AG10803 (cell line): ENCODE measurements around the gene TMED10.

Experiments used
- DNase-seq: peaks from one replicate; pipeline ENCODE4 v3.0.0; 2010; ENCODE audit warnings: low read depth
- H3K4me3 ChIP-seq: 2 replicates; pipeline ENCODE4 v1.5.1; 2011; ENCODE audit warnings: mild to moderate bottlenecking, low read length, control low read depth
- TF ChIP-seq, protein P1 (sequence below): conservative IDR thresholded peaks from 2 replicates; pipeline ENCODE4 v1.5.1; 2011; ENCODE audit warnings: mild to moderate bottlenecking, low read length, control low read depth, inconsistent platforms

TMED10 gene

DNA sequence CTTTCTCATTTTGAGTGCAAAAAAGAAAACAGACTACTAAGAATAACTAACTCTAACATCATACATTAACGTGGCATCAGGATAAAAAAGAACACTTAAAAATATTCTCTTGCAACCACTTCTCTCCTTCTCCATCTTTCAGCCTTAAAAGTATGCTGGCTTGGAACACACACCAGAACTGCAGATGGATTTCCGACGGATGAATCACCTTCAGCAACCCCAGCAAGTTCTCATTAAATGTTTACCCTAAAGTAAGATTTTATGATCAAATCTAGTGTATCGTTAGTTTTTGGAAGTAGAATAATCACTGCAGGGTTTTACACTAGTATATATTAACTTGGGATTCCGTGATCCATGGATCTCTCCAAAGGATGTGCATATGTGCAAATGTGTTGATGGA lies 50.8 kb downstream of the TMED10 start:
- TF ChIP-seq, protein P1, sequence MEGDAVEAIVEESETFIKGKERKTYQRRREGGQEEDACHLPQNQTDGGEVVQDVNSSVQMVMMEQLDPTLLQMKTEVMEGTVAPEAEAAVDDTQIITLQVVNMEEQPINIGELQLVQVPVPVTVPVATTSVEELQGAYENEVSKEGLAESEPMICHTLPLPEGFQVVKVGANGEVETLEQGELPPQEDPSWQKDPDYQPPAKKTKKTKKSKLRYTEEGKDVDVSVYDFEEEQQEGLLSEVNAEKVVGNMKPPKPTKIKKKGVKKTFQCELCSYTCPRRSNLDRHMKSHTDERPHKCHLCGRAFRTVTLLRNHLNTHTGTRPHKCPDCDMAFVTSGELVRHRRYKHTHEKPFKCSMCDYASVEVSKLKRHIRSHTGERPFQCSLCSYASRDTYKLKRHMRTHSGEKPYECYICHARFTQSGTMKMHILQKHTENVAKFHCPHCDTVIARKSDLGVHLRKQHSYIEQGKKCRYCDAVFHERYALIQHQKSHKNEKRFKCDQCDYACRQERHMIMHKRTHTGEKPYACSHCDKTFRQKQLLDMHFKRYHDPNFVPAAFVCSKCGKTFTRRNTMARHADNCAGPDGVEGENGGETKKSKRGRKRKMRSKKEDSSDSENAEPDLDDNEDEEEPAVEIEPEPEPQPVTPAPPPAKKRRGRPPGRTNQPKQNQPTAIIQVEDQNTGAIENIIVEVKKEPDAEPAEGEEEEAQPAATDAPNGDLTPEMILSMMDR = no peak
- DNase-seq = peak; percentile 77
- H3K4me3 ChIP-seq = peak overlapping the region; percentile 80

DNA sequence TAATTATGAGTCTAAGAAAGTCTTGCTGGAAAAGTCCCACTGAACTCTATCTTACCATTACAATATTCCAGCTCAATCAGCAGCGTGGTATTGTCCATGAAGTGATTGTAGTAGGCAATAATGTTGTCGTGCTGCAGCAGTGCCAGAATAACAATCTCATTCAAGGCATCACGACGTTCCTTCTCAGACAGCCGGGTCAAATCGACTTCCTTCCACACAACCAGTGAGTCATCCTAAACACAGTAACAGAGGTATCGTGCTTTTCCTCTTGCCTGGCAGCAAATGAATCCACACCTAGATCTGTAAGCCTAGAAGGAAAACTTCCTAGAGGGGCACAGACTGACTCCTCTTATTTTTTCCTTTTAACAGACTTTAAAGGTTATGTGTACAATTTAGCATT lies 52.4 kb downstream of the TMED10 start:
- DNase-seq = peak; percentile 58
- TF ChIP-seq, protein P1 = no peak
- H3K4me3 ChIP-seq = no peak overlapping the region

DNA sequence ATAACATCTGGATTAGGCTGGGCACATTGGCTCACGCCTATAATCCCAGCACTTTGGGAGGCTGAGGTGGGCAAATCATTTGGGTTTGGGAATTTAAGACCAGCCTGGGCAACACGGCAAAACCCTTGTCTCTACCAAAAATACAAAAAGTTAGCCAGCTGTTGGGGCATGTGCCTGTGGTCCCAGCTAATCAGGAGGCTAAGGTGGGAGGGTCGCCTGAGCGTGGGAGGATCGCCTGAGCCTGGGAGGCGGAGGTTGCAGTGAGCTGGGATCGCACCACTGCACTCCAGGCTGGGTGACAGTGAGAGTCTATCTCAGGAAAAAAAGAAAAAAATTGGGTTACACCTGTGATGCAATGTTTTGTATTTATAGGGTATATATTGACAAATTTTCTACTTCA lies 54.9 kb downstream of the TMED10 start:
- TF ChIP-seq, protein P1 = no peak
- no peak overlapping the region for H3K4me3 ChIP-seq
- no peak for DNase-seq

DNA sequence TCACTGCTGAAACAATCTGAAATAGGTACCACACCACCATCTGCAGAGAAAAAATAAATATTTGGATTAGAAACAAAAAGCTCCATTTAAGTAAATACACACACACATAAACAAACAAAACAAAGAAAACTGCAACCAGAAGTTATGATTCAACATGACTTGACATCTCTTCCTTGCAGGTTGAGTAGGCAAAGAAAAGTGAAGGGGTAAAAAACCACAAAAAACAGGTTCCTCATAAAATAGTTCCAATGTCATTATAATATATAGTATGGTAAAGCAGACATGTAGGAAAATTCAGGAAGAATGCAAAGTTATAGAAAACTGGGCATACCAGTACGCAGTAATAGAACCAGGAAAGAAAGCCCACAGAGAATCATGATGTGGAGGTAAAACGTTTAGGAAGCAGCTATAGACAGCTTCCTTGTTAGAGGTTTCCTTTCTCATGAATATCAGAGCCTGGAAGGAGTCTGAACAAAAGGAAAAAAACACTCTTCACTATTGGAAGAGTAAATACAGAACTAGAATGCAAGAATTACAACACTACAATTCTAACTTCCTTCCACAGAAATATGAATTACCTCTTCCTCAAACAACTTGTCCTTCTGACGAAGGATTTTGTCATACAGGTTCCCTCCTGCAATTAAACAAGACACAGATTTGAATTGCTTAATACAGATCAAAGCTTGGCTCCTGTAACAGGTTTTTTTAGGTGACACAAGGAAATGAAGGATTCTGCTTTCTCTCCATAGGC lies 55.7 kb downstream of the TMED10 start:
- TF ChIP-seq, protein P1 = no peak
- H3K4me3 ChIP-seq = no peak overlapping the region
- no peak for DNase-seq

DNA sequence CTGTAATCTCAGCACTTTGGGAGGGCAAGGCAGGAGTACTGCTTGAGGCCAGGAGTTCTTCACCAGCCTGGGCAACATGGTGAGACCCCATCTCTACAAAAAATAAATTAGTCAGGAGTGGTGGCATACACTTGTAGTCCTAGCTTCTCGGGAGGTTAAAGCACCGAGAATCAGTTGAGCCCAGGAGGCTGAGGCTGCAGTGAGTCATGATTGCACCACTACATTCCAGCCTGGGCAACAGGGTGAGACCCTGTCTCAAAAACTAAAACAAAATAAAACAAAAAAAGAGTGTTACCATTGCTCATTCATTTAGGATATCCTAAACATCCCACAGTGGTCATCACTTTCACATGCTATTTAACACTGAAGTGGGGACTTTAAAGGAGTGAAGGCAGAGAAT lies 57.4 kb downstream of the TMED10 start:
- TF ChIP-seq, protein P1 = no peak
- peak; percentile 6 for DNase-seq
- H3K4me3 ChIP-seq = no peak overlapping the region

DNA sequence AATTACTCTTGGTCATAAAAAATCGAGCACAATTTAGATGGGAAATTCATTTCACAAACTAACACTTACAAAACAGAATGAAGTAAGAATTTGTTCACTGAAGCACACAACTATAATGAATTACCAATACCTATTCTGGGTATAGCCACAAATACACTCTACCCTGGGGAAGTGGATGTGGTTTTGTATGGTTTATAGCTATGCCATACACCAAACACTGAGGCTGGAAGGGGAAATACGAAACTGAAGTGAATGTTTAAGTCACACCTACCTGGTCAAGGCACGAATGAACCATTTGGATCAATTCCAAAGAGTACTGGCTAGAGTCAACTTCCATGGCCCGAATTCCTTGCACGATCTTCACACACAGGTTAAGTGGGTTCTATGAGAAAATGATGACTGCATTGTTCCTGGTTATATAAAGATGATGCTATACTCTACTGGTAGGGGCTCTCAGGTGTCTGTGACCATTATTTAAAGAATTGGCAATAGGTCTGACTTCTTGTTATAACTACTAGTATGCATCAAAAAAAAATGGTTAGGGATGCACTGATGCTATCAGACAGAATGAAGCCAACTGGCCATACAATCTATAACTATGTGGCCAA lies 62.4 kb downstream of the TMED10 start:
- H3K4me3 ChIP-seq = no peak overlapping the region
- no peak for DNase-seq
- TF ChIP-seq, protein P1 = no peak

DNA sequence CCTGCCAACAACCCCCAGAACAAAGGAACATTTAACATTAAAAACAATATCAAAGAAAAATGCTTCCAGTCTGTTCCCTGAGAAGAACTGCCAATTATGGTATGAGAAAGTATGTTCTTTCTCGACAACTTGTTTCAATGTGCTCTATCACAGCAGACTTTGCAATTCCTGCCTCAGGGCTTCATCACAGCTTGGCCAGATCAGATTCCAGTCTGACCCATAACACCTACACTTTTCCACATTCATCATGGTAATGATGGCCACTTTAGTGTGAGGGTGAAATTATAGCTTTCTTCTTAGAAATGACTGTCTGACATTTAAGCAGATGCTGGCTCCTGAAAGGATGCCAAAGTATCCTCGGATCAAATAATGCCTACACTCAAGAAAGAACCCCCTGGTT lies 66.5 kb downstream of the TMED10 start:
- TF ChIP-seq, protein P1 = no peak
- DNase-seq = no peak
- H3K4me3 ChIP-seq = no peak overlapping the region
